Right kidney (tissue), 9 donors: ENCODE results near the gene S100A12.
"Not testable (repeated sequence)": the region's sequence is repeated elsewhere in the genome, so short reads cannot be mapped to it uniquely, and the experiment has no call there.

ENCODE experiments used
- DNase-seq: peaks from one replicate; pipeline ENCODE4 v3.0.0-alpha.2; 2016
- long read RNA-seq, 8 donors: transcript quantifications; one replicate each; lab custom pipeline, GENCODE V29; 2026

The S100A12 gene
- long read RNA-seq, donor 1, partial matches to known transcripts: 0 of 4 reads
- long read RNA-seq, donor 1, other reads (novel, unspliced or antisense): 0 of 4 reads
- long read RNA-seq, donor 2, partial matches to known transcripts: 0 of 1 reads
- long read RNA-seq, donor 2, other reads (novel, unspliced or antisense): 0 of 1 reads
- long read RNA-seq, donor 3: 0 reads
- long read RNA-seq, donor 4, partial matches to known transcripts: 0 of 2 reads
- long read RNA-seq, donor 4, other reads (novel, unspliced or antisense): 0 of 2 reads
- long read RNA-seq, donor 5, partial matches to known transcripts: 0 of 1 reads
- long read RNA-seq, donor 5, other reads (novel, unspliced or antisense): 0 of 1 reads
- long read RNA-seq, donor 6: 0 reads
- long read RNA-seq, donor 7, partial matches to known transcripts: 0 of 2 reads
- long read RNA-seq, donor 7, other reads (novel, unspliced or antisense): 0 of 2 reads
- long read RNA-seq, donor 8: 0 reads

DNA sequence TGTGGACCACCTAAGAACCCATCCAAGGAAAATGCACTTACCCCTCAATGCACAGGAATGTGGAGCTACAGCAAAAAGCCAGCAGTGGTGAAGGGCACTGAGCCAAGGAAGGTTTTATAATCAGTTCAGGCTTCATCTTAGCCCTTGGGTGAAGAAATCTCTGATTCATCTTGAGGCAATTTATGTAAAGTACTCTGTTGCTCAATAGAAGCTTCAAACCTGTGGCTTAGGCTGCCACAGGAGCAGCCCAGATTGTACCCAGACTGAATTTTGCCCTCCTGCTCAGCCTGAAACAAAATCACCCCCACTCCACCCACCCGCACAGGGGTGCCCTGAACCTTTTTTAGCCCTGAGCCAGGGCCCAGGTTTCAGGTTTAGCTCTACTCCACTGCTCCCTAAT is at the start of gene S100A12:
S100A12 (minus strand) TSS at position 111 of the 400 bp plus-strand sequence. CDS start 1,029 bp downstream, outside the sequence.
- no peak for DNase-seq

DNA sequence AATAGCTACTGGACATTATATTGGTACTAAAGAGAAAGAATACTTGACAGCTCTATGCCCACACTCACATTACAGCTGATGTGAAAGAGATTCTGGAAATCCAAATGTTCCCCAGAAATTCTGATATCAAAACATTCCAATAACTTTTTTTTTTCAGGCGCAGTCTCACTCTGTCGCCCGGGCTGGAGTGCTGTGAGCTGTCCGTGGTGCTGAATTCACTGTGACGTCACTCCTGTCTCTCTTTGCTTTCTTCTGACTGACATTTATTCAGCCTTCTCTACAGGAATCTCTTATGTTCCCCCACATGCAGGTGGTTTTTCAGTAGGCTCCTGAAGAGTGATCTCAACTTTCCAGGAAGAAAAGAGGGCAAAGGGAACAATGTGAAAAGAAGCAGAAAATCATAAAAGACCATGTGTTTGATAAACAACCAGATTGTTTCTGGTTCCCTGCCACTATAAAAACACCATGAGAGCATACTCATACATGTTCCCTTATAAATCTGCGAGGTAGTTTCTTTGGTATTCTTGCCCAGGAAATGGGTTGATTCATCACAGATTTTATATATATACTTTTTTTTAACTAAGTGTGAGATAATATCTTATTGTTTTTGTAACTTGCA is 47.1 kb upstream of the S100A12 start:
- peak; percentile 58 for DNase-seq

DNA sequence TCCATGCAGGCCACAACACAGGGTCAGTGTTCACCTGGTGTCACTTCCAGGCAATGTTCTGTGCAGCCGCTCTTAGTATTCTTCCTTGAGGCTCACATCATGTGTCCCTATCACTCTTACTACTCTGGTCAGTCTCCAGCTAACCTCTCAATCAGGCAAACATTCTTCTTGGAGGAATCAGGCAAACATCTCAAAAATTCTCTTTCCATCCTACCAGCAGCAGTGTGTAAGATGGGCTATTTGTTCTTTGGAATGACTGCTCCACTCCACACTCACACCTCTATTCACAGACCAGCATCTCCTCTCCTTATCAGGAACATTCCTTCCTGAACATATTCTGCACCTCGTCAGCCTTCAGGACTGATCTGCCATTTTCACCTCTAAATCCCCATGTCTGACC is 44.9 kb upstream of the S100A12 start:
- DNase-seq: no peak

DNA sequence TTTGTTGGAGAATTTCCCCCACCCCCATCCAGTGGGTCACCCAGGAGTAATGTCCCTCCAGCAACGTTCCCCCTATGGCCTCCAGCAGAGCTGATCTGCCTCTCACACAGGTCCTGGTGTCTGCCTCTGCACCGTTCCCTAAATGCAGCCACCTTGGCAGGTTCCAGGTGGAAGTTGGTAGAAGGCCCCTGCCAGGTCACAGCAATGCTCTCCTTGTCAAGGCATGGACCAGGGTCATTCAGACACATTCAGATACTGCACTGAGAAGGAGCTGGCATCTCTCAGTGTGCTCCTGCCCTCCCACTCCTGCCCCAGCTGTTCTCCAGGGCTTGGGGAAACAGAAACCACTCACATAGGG is 44.0 kb upstream of the S100A12 start:
- not testable (repeated sequence) for DNase-seq

DNA sequence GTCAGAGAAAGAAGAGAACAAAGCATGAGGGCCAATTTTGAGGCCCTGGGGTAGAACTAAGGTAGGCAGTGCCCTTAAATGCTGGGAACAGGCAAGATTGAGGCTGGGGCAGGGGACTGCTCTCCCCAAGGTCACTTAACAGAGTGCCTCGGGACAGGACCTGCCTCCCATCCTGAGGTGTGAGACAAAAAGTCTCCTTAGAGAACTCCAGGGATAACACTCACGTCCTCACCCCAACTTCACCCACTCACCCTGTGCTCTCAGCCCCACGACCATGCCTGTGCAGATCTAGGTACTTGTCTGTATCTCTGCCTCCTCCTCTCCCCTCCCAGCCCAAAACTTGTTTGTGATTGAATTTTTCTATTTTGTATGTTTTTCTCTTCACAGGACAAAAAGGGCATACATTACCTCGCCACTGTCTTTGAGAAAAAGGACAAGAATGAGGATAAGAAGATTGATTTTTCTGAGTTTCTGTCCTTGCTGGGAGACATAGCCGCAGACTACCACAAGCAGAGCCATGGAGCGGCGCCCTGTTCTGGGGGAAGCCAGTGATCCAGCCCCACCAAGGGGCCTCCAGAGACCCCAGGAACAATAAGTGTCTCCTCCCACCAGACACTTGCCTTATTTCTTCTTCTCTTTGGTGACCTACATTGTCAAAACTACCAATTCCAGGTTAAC is 43.5 kb upstream of the S100A12 start:
- not testable (repeated sequence) for DNase-seq

DNA sequence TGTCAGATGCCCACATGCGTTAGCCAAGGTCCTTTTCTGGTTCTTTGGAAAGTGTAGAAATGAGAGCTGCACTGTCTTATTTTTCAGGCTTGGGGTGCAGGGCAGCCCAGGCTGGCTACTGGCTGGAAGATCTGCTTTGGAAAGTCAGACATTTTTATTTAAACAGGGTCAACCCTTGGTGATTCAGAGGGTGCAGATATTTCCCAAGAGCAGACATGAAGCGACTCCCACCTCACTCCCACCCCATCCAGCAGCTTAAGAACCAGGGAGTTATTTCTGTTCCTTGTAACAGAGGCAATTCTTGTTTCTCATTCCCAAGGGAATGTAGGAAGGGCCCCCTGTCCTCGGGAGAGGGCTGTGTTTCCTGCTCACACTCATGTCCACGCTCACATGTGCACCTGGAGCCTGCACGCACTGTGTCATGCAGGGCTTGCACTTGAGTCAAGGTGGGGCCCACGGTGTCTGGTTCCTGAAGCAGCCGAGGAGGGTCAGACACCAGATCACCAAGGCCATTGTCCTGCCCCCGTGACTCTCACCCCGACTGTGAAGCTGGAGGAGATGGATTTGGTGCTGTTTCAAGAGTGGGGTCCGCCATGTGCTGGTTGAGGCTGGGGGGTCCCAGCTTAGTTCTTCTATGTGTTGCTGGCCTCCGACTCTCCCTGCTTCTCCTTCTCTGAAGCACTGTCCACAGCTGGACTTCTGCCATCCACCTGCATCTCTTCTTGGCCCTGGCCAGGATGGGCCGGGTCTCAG is 41.9 kb upstream of the S100A12 start:
- no peak for DNase-seq

DNA sequence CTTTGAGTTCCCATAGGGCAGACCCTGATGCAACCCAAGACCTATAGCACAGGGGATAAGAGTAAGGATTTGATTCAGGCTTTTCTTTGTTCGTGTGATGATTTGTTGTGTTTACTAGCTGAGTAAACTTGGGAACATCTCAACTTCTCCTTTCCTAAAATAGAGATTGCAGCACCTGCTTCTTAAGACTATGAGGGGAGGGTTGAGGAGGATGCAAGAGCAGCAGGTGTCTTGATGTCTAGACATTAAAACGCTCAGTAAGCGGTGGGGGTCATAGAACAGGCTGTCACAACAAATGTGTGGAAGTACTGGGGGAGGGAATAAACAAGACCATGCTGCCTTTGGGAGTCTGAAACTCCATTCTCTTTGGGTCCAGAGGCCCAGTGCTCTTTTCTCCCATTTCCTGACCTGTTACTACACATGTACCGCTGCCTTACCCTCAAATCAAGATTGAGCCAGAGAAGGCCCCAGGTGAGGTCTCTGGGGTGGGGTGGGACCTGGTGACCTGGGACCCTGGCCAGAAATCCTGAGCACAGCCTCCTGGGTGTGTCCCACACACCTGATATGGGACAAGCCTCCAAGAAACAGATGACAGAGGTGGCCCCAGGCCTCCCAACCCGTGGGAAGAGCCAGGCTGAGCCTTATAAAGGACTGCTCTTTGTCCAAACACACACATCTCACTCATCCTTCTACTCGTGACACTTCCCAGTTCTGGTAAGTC is 40.6 kb upstream of the S100A12 start, which contains the start of gene S100A7A:
S100A7A (plus strand) TSS at position 671 of the 721 bp plus-strand sequence. CDS start 1,563 bp downstream, outside the sequence.
- no peak for DNase-seq

DNA sequence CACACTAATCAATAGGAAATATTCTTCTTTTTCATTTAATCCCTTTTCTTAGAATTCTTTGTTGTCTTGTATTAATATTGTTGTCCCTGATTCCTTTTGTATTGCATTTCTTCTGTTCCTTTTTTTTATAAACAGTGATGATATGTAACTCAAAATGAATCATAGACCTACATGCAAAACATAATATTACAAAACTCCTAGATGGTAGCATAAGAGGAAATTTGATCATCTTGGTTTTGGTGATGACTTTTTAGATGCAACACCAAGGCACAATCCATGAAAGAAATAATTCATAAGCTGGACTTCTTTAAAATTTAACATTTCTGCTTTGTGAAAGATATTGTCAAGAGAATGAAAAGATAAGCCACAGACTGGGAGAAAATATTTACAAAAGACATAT is 38.5 kb upstream of the S100A12 start:
- DNase-seq: not testable (repeated sequence)

DNA sequence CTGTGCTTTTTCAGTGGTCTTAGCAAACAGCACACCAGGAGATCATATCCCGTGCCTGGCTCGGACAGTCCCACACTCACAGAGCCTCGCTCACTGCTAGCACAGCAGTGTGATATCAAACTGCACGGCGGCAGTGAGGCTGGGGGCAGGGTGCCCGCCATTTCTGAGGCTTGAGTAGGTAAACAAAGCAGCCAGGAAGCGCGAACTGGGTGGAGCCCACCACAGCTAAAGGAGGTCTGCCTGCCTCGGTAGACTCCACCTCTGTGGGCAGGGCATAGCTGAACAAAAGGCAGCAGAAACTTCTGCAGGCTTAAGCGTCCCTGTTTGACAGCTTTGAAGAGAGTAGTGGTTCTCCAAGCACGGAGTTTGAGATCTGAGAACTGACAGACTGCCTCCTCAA is 31.9 kb upstream of the S100A12 start:
- not testable (repeated sequence) for DNase-seq

DNA sequence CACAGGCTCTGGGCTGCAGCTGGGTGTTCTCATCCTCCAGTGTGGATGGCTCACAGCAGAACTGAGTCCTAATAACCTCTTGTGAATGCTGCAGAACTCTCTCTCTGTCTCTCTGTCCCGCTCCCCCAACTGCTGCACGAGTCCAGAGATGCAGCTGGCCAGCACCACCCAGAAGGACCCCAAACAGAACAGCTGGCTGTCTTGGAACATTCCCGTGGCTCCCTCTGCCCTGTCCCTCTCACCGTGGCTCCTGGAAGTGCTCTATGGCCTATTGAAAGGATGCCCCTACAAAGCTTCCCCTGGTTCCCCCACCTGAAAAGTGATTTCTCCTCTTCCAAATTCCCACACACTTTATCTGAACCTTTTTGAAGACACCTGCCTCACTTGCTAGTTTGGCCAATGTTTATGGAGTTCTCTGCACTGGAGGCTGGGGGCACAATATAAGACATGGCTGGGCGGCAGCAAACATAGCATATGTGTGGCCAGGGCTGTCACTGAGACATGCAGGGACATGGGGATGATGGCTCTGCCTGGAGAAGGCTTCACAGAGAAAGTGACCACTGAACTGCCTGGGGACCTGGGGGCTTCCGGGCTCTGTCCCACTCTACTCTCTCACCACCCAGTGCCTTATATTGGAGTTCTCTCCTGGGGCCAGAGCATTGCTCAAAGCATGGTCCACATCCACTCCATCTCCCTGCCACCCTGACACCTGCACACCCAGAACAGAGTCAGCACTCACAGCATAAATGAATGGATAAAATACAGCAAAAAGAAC is 30.6 kb upstream of the S100A12 start:
- not testable (repeated sequence) for DNase-seq

DNA sequence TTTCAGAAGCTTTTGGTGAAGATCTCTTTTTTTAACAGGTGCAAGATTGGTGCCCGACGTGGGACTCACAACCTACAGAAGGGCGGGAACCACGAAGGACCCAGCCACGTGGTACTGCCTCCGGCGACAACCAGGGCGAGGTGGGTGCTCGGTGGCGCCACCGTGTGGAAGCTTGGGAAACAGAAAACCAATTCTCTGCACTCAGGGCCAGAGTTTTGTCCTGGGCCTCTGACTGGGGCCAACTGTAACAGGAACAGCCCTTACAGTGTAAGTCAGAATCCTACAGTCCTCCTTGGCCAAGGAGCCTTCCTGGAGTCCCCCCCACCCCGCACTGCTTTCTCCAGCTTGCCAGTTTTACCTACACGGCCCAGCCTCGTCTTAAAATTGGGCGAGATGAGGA is 29.3 kb upstream of the S100A12 start:
- DNase-seq: no peak

DNA sequence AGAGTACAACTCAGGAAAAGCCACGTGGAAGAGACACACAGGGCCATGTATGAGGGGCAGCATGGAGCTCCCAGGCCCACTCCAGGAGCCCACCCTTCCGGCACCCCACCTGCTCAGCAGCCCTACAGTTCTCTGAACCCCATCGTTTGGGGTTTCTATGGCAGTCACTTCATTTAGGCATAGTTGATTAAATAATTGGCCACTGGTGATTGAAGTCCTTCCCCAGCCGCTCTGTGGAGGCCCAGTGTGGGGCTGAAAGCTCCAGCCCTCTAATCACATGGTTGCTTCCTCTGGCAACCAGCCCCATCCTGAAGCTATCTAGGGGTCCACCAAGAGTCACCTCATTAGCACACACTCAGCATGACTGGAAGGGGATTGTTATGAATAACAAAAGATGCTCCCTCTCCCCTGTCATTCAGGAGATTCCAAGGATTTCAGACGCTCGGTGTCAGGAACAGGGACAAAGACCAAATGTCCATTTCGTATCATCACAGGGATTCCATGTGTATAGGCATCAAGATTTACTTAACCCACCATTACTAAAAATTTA is 28.7 kb upstream of the S100A12 start:
- DNase-seq: no peak

DNA sequence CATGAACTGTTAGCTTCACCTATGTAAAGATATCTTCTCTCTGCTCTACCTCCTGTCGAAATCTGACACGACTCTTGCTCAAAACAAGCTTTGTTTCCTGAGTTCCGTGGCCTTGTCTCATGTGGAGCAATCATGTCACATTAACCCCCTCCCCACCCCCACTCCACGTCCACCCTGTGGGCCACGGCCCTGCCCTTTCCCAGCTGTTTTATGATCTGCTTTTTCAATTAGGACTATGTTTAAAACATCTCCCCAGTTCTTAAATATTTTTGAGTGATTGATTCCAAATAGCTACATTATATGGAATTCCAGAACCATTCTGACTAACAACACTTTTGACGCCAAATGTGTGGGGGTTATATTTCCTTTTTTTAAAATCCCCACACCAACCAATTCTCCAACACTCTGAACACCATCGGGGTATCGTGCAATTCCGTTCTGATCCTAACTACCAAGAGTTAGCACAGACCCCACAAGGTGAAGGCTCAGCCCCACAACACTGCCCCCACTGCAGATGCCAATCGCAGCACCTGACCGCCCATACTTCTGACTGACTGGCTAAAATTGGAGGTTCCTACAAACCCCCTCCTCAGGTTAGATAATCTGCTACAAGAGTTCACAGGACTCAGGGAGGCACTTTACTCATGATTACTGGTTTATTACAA is 28.1 kb upstream of the S100A12 start:
- no peak for DNase-seq

DNA sequence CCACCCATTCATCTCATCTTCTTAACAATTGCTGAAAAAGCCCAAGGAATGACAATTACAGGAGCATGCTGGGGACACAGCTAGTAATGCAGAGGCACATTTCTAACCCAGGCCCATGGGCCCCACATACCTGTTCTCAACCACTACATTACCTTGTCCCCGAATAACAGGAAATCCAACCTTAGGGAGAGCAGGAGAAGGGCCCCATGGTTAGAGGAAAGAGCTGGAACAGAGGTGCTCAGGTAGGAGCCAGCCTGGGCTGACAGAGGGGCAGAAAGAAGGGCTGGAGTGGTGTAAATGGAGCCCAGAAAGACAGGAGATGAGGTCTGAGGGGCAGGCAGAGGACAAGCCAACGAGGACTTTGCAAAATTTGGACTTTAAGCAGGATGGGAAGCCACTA is 26.8 kb upstream of the S100A12 start:
- no peak for DNase-seq

DNA sequence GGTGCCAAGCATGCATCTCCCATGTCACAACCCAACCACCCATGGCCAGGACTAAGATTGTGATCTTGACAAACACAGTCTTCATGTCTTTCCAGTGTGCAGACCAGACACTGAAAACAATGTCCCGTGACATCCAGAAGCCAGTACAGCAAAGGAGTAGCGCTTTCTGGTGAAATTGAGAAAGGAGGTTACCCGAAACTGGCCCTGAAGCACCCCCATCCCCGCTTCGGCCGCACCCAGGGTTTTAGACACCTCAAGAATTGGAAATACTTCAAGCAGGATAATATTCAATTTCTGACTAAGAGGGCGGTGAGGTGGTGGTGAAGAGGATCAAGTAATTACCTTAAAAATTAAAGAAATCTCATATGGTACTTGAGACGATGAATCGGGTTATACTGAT is 26.0 kb upstream of the S100A12 start:
- DNase-seq: no peak

DNA sequence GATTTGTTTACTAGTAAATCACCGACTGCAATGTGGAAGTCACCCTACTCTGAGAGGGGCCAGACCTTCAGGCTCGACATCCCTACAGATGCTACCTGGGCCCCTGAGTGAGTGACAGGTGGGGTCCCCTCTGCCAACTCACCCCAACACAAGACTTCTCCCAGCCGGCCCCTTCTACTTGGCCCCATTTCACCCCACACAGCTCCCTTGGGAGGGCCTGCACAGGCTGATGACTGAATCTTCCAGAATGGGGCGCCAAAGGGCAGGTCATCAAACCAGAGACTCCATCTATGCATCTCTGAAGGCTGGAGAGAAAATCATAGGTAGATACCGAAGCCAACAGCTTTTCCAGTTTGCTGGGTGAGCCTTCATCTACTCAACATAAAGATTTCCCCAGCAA is 24.8 kb upstream of the S100A12 start:
- no peak for DNase-seq

DNA sequence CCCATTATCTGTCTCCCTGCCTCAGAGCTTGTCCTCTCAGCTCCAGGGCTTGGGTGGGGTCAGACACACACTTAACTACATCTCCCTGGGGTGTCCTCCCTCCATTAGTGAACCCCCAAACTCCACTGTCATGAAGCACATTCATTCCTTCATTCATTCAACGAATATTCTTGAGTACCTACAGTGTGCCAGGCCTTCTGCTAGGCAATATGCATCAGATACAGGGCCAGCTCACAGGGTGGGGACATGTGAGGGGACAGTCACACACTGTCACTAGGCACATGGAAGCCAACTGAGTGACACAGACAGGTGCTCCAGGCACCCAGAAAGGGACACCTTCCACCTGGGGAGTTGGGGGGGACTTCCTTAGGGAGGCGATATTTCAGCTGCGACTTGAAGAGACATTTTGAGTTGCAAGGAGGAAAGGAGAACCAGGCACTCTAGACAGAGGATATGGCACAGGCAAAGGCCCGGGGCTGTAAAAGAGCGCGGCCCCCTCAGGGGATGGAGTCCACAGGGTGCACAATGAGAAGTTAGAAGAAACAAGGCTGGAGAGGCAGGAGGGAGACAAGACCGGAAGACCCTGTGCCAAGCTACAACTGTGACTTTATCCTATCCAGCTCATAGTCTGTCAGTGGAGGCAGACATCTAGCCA is 24.1 kb upstream of the S100A12 start:
- DNase-seq: no peak

DNA sequence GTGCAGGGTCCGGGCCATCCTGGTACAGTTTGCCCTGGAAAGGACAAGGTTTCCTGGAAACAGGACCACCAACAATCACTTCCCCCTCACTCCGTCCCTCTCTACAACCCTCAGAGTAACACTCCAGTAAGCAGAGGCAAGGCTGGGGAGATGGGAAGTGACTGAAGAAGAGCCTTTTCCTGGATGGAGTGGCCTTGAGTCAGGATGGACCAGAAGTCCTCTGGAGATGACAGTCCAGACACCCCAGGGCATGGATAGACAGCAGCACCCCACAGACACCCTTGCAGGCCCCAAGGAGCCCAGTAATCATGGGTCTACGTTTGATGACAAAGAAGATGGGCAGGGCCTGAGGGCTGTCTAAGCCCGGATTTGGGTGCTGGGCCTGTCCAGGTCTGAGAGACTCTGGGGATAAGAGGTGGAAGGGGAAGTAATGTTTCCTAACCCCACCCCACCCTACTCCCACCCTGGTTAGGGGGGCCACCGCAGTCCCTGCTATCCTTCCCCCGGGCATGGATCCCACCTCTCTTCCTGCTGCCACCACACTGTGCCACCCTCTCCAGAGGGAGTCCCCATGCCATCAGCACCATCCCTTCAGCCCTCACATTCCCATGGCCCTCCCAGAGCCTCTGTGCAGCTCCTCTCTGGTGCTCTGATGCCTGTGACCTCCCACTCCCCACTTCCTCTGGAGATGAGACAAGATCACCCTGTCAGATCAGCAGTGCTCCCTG is 22.7 kb upstream of the S100A12 start:
- no peak for DNase-seq
